OCI-LY3 (cell line): Measurements from ENCODE around the gene CUX1.
"Not testable (repeated sequence)": the region's sequence is repeated elsewhere in the genome, so short reads cannot be mapped to it uniquely, and the experiment has no call there.

Source experiments
- EZH2phosphoT487 ChIP-seq: fragments of 200-600 bp; shearing (Covaris generic); IDR thresholded peaks from 2 replicates; pipeline ENCODE4 v1.6.1; 2018; ENCODE audit warnings: antibody characterized with exemption, mixed run types, low read depth
- TF ChIP-seq, protein P1 (sequence below): fragments of 200-600, 300-600 bp; sonication (generic); IDR thresholded peaks from 2 replicates; pipeline ENCODE4 v1.5.1; 2014; ENCODE audit warnings: antibody characterized with exemption, low read length, low read depth

DNA sequence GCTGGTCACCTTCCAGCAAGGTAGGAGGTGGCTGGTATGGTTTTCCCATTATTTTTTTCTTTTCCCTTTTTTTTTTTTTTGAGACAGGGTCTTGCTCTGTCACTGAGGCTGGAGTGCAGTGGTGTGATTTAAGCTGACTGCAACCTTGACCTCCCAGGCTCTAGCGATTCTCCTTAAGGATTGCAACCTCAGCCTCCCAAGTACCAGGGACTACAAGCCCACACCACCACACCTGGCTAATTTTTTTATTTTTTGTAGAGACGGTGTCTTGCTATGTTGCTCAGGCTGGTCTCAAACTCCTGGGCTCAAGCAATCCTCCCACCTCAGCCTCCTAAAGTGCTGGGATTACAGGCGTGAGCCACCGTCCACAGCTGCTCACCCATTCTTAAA lies 24.7 kb upstream of the CUX1 start:
- TF ChIP-seq, protein P1, sequence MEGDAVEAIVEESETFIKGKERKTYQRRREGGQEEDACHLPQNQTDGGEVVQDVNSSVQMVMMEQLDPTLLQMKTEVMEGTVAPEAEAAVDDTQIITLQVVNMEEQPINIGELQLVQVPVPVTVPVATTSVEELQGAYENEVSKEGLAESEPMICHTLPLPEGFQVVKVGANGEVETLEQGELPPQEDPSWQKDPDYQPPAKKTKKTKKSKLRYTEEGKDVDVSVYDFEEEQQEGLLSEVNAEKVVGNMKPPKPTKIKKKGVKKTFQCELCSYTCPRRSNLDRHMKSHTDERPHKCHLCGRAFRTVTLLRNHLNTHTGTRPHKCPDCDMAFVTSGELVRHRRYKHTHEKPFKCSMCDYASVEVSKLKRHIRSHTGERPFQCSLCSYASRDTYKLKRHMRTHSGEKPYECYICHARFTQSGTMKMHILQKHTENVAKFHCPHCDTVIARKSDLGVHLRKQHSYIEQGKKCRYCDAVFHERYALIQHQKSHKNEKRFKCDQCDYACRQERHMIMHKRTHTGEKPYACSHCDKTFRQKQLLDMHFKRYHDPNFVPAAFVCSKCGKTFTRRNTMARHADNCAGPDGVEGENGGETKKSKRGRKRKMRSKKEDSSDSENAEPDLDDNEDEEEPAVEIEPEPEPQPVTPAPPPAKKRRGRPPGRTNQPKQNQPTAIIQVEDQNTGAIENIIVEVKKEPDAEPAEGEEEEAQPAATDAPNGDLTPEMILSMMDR, result not testable (repeated sequence)
- TF ChIP-seq EZH2phosphoT487, result not testable (repeated sequence)
